ENCODE results near the gene SULT2B1. TPM values are rescaled to one million over a fixed set of nuclear protein-coding genes. Genes with fewer than 3 reads are reported as not detected.

SULT2B1 gene
- total RNA-seq, 1 experiment from 2014 or later: not detected

DNA sequence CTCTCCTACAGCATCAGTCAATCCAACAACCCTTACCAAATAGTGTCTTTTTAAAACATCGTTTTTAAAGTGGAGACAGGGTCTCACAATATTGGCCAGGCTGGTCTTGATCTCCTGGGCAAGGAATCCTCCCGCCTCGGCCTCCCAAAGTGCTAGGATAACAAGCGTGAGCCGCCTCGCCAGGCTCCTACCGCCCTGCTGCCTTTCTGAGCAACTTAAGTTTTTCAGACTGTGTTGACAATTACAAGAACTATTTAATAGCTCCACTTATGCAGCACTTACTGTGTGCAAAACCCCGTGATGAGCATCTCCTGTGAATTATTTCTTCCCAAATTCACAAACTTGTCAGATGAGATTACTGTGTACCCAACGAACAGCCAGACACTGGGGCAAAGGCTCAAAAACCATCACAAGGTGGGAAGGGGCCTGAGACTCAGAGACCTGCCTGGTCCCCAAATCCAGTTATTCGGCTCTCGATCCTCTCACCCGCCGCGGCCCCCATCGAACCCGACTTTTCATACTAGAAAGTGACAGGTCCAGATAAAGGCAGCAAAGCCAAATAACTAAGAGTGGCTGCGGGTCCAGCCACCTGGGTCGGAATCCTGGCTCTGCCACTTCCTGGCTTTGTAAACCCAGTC, 66.4 kb downstream of the SULT2B1 start:
- CTCF ChIA-PET: interaction anchor here (0.6 to 1.2 kb wide), 3 partner anchors 8 to 131 kb away, joined by 4 to 5 read pairs (median 4); no protein-coding TSS in a partner anchor

DNA sequence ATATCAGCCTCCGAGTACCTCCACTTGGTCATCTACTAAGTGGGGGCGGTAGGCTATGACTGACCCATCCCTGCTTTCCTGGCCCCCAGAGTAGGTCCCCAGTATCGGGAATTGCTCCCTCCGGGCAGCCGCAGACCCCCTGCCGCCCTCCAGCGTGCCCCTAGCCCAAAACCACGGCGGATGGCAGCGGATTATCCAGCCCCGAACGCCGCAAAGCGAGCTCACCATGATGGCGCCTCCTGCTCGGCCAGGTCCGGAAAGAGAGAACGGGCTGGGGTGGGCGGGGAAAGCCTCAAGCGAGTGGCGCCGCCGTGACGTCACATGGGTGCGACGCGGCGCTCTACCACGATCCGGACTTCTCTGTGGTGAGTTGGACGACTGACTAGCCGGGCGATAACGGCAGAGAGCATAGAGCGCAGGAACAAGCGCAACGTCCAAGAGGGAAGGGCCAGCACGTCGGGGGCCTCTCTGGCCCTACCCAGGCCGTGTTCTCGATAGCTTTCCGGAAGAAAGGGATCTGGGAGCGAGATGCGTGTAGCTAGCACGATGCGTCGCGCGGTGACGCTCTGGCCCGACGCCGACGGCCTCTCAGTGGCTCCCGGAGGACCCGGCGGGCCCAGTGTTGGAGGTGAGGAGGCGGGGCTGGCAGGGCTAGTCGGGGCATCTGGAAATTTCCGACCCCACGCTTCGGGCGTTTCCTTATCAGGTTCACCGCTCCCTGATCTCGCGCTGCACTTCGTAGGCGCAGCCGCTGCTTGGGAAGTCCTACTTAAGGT, 67.1 kb downstream of the SULT2B1 start, which contains the start of the genes RPL18 and SPHK2:
Gene RPL18, minus strand, starts transcription at position 263 of the 776 bp plus-strand sequence. Its CDS starts 35 bp downstream, at position 228.
Gene SPHK2, plus strand, starts transcription at position 591 of the 776 bp plus-strand sequence. CDS start 1,009 bp downstream, outside the sequence.
- H3K27me3 Mint-ChIP-seq (ENCODE audit: insufficient read depth, unreplicated experiment): no peaks in the 10 kb centered on the region
- H3K27ac Mint-ChIP-seq (ENCODE audit: low read depth, unreplicated experiment): peak within 1 kb of the TSS; percentile 96
- CTCF ChIA-PET: interaction anchor here (0.6 to 1.2 kb wide), 4 partner anchors 7 to 132 kb away, joined by 4 to 5 read pairs (median 4); no protein-coding TSS in a partner anchor
- TF ChIP-seq, protein P1, sequence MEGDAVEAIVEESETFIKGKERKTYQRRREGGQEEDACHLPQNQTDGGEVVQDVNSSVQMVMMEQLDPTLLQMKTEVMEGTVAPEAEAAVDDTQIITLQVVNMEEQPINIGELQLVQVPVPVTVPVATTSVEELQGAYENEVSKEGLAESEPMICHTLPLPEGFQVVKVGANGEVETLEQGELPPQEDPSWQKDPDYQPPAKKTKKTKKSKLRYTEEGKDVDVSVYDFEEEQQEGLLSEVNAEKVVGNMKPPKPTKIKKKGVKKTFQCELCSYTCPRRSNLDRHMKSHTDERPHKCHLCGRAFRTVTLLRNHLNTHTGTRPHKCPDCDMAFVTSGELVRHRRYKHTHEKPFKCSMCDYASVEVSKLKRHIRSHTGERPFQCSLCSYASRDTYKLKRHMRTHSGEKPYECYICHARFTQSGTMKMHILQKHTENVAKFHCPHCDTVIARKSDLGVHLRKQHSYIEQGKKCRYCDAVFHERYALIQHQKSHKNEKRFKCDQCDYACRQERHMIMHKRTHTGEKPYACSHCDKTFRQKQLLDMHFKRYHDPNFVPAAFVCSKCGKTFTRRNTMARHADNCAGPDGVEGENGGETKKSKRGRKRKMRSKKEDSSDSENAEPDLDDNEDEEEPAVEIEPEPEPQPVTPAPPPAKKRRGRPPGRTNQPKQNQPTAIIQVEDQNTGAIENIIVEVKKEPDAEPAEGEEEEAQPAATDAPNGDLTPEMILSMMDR (IDR thresholded peaks at IDR 0.05; ENCODE audit: unreplicated experiment): no peak
- BruUV-seq (replicated peaks): no TSS peak
- peaks cover 70% of the 10 kb centered on the region for H3K36me3 Mint-ChIP-seq (ENCODE audit: insufficient read depth, unreplicated experiment)
- peak; percentile 99 for DNase-seq (ENCODE audit: unreplicated experiment)
- no peaks in the 10 kb centered on the region for H3K9me3 Mint-ChIP-seq (ENCODE audit: unreplicated experiment)
- intact Hi-C loops (cut with micrococcal nuclease): loop anchor here (2.0 kb wide), 1 partner anchor 16 kb away; no protein-coding TSS in a partner anchor
- H3K4me3 Mint-ChIP-seq (ENCODE audit: unreplicated experiment): peak within 1 kb of the TSS; percentile 87
- H3K4me1 Mint-ChIP-seq (ENCODE audit: insufficient read depth, unreplicated experiment): peaks cover 52% of the 10 kb centered on the region
- POLR2A ChIA-PET: interaction anchor here (0.6 to 7.2 kb wide), 33 partner anchors 9 to 1362 kb away, joined by 3 to 108 read pairs (median 4); partner anchors contain the start of genes CA11, CARD8, CCDC9 and DBP

More for the DNA sequence above, 66.4 kb downstream of the SULT2B1 start:
- no peaks in the 10 kb centered on the region for H3K9me3 Mint-ChIP-seq (ENCODE audit: unreplicated experiment)
- H3K4me3 Mint-ChIP-seq (ENCODE audit: unreplicated experiment): peak overlapping the region; percentile 87
- H3K27me3 Mint-ChIP-seq (ENCODE audit: insufficient read depth, unreplicated experiment): no peaks in the 10 kb centered on the region
- TSS peak; percentile 79 for BruUV-seq (replicated peaks)
- H3K36me3 Mint-ChIP-seq (ENCODE audit: insufficient read depth, unreplicated experiment): peaks cover 70% of the 10 kb centered on the region
- peak overlapping the region; percentile 96 for H3K27ac Mint-ChIP-seq (ENCODE audit: low read depth, unreplicated experiment)
- TF ChIP-seq, protein P1 (IDR thresholded peaks at IDR 0.05; ENCODE audit: unreplicated experiment): no peak
- intact Hi-C loops (cut with micrococcal nuclease): loop anchor here (2.0 kb wide), 1 partner anchor 16 kb away; no protein-coding TSS in a partner anchor
- DNase-seq (ENCODE audit: unreplicated experiment): no peak
- peaks cover 52% of the 10 kb centered on the region for H3K4me1 Mint-ChIP-seq (ENCODE audit: insufficient read depth, unreplicated experiment)
- POLR2A ChIA-PET: interaction anchor here (0.7 to 7.2 kb wide), 22 partner anchors 10 to 1362 kb away, joined by 3 to 108 read pairs (median 5); partner anchors contain the start of genes CA11, CARD8, CCDC9 and DBP

DNA sequence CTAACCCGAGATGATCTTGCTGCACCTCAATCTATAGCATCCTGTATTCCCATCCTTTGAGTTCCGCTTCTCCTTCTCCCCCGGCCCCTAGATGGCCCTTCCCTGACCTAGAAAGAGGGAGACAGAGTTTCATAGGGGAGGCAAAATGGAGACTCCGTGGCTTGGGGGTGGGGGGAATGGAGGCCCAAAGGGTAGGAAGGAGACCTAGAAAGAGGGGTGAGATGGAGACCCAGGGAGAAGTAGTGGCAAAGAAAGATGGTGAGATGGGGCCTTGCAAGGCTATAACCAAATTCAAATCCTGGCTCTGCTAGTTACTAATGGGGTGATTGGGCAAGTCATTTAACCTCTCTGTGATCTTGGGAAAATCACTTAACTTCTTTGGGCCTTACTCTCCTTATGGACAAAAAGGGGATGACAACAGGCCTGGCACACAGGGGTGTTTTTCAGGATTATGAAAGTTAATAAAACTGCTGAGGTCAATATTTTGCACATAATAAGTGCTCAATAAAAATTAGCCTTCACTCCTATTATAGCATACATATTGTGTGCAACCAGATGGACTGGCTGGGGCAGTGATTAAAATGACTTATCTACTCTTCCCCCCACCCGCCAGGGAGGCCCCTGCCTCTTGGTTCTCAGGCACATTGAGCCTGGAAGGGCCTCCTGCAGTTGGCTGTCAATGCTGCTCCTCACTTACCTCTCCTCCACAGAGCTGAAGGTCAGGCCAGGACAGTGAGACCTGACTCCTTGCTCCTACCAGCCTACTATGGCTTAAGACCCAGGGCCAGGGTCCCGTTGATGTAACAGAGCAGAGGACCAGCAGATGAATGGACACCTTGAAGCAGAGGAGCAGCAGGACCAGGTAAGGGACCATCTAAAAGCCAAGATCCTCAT, 68.0 kb downstream of the SULT2B1 start:
- intact Hi-C loops (cut with micrococcal nuclease): loop anchor here (2.0 kb wide), 1 partner anchor 15 kb away; no protein-coding TSS in a partner anchor
- ChIA-PET POLR2A (interaction anchor here (0.6 to 7.2 kb wide), 32 partner anchors 8 to 1363 kb away, joined by 3 to 108 read pairs (median 4); partner anchors contain the start of genes CA11, CARD8, CCDC9 and DBP), CTCF (interaction anchor here (0.7 to 1.2 kb wide), 4 partner anchors 13 to 1229 kb away, joined by 3 to 4 read pairs (median 4); no protein-coding TSS in a partner anchor)
- H3K27ac Mint-ChIP-seq (ENCODE audit: low read depth, unreplicated experiment): peak overlapping the region; percentile 96
- H3K36me3 Mint-ChIP-seq (ENCODE audit: insufficient read depth, unreplicated experiment): peaks cover 62% of the 10 kb centered on the region
- TF ChIP-seq, protein P1 (IDR thresholded peaks at IDR 0.05; ENCODE audit: unreplicated experiment): no peak
- peaks cover 49% of the 10 kb centered on the region for H3K4me1 Mint-ChIP-seq (ENCODE audit: insufficient read depth, unreplicated experiment)
- no peaks in the 10 kb centered on the region for H3K9me3 Mint-ChIP-seq (ENCODE audit: unreplicated experiment)
- H3K27me3 Mint-ChIP-seq (ENCODE audit: insufficient read depth, unreplicated experiment): no peaks in the 10 kb centered on the region
- H3K4me3 Mint-ChIP-seq (ENCODE audit: unreplicated experiment): peak overlapping the region; percentile 87
- TSS peak; percentile 75 for BruUV-seq (replicated peaks)
- DNase-seq (ENCODE audit: unreplicated experiment): peak; percentile 26

Measured in MCF 10A (cell line).